NCI-H82 (cell line): ENCODE measurements around the gene URB1.
A peak's percentile ranks its signal among the peaks of the same experiment; 100 is the strongest.
"Not testable (repeated sequence)": the region's sequence is repeated elsewhere in the genome, so short reads cannot be mapped to it uniquely, and the experiment has no call there.

Source experiments
- DNase-seq: peaks from one replicate; lab custom pipeline; 2025; lab: John Stamatoyannopoulos, UW

Gene URB1

DNA sequence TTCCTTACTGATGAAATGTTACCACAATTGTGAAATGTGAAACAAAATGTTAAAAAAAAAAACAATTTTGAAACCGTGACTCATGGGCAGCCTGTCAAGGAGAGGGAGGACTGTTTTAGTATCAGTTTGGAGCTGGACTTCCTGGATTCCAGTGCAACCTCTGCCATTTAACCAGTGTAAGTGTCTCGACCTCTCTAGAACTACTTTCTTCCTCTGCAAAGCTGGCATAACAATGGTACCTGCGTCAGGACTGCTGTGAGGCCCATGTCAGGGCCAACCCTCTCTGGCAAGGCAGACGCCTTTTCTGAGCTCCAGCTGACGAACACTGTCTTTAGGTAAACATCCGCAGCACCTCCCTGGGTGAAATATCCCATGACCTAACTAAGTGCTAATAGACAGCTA, 20.9 kb downstream of the URB1 start:
- no peak for DNase-seq

DNA sequence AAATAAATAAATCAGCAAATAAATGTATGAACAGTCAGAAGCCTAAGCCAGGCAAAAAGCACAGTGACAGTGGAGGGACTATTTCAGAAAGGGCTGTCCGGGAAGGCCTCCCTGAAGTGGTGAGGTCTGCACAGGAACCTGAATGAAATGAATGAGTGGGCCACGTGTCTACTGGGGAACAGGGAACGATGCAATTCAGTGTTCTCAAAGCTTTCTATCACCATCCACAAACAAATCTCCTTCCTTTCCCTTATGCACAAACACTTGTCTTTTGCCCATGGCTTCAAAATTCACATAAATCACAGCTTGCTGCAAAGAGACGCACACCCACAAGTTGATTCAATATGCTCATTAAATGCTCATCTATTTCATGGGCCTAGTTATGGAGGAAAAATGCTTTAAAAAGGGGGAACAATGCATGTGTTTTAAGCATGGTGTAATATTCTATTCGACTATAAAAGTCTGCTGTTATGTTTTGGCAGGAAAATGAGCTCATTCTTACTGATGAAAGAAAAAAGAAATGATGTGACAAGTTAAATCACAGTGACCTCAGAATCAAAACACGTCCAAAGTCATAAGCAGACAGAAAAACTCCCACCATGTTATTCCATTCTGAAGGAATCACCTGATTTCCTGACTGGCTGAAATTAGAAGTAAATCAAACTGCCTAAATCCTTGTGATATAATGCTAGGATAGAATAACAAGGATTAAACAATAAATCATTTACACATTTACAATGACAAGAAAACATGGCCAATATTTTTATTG, 21.6 kb downstream of the URB1 start:
- no peak for DNase-seq

DNA sequence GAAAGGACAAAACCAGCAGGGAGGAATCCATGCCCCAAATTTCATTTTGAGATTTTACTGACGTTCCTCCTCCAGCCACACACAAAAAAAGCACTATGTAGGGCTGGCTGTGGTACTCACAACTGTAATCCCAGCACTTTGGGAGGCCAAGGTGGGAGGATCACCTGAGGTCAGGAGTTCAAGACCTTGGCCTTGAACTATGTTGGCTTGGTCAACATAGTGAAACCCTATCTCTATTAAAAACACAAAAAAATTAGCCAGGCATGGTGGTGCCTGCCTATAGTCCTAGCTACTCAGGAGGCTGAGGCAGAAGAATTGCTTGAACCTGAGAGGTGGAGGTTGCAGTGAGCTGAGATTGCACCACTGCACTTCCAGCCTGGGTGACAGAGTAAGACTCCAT, 23.9 kb downstream of the URB1 start:
- DNase-seq = not testable (repeated sequence)

DNA sequence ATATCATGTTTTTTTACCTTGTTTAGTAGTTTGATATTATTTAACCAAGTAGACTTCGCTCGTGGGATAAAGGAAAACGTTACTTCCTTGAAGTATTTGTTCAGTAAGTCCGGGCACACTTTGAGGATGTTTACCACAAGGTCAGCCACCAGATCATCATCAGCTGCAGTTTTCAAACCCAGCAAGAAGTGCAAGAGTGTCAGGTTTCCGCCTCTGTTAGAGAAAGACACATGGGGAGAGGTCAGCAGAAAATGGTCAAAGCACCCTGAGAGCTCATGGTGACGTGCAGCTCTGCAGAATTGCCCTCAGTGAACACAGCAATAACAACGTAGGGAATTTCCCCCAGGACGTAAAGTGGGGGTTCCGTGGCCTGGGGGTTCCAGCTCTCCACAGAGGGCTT, 24.4 kb downstream of the URB1 start:
- no peak for DNase-seq

DNA sequence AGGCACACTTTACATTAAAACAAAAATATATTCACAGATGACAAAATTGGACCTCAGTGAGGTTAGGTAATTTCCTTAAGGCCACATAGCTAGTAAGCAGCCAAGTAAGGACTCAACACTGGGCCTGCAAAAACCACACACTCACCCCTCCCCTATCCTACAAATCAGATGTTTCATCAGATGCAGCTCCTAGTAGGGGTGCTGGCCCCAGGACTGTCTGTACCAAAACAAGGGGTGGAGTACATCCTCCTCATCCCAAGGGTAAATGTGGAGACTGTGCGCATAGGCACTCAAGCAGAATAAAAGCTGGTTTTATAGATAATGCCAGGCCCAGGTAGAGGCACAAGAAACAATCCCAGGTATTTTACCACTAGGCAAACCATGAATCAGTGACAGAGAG, 25.7 kb downstream of the URB1 start:
- DNase-seq = no peak

DNA sequence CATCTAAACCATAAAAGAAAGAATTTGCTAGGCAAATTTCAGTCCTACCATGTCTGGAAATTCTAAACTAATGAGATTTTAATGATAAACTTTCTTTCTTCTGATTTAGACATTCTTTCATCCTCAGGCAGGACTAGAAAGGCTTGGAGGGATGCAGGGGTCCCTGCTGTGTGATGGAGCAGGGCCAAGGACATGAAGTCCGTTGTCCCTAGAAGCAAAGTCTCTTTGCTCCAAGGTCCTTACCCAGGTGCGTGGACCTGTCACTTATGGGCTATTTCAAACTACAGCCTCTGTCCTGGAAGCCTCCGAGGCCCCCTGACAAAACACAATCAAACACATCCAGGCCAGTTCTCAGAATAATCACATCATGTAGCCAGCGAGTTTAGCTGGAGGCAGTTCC, 26.6 kb downstream of the URB1 start:
- DNase-seq = no peak

DNA sequence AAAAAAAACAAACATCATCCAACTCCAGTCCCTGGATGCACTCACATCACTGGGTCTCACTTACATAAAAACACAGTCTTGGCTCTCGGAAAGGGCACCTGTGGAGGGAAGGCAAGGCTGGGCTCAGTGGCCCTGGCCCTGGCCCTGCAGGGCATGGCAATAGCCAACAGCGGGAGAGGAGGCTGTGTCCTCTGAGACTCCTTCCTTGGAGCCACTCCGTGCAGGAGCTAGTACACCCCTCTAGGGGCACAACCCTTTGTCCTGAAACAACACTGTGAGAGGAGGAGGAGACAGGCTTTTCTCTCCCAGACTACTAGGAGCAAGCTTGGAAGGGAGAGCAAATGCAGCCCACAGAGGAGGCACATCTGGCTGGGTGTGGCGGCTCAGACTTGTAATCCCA, 28.0 kb downstream of the URB1 start:
- DNase-seq = no peak

DNA sequence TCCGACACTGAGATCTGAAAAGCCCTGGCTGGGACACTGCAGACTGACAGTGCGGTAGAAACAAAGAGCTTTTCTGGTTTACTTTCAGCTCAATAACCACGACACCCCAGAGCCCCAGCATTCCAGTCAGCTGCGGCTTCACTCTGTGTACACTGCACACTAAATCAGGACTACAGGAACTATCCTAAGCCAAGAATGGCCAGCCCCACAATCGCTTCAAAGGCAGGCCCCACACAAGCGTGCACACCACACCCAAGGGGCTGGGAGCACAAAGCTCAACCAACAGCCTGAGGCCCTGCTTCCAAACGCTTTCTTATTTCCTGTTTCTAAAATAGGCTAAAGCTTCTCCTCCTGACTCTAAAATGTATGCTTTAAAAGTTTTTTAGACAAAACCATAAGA, 28.4 kb downstream of the URB1 start:
- DNase-seq = no peak

DNA sequence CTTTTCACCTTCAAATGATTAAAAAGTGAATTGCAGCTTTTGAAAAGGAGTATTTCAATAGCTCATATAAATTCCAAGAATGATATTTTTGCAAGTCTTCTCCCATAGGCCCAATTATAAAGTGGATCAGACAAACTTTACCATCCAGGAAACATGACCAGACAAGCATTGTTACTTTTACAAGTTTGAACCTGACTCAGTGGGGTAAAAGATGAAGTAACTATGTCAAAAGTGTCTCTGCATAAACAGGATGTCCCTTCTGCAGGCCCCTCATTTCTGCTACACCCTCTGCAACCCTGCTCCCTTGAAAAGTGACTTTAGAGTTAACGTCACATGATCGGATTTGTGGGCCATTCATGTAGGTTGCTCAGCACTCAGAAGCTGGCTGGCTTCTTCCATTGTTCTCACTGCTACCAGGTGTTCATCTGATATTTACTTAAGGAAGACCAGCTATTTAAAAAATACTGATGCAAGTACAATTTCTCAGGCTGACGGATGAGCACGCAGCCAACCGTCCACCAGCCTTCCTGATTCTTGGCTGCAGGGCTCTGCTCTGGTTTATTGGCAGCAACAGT, 32.3 kb downstream of the URB1 start:
- no peak for DNase-seq

DNA sequence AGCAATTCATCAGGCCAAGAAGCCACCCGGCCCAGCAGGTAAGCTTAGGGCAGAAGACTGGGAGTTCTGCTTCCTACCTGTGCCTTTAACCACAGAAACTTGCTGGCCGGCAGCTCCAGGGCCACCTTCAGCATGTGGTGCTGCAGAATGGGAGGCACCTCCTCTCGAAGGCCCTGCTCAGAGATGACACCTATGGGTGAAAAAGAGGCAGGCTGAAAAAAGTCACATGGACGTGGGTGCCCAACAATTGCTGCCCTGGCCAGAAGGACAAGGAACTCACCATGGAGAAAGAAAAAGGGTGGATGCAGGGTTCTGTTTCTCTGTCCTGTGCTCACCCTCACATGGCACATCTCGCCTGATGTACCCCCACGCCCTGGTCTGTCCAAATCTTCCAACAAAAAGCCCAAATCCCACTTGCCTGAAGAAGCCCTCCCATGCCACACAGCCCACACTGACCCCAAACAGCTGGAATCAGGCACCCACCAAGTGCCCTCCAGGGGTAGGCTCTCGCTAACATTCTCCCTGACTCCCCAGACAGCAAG, 33.0 kb downstream of the URB1 start:
- peak; percentile 17 for DNase-seq

DNA sequence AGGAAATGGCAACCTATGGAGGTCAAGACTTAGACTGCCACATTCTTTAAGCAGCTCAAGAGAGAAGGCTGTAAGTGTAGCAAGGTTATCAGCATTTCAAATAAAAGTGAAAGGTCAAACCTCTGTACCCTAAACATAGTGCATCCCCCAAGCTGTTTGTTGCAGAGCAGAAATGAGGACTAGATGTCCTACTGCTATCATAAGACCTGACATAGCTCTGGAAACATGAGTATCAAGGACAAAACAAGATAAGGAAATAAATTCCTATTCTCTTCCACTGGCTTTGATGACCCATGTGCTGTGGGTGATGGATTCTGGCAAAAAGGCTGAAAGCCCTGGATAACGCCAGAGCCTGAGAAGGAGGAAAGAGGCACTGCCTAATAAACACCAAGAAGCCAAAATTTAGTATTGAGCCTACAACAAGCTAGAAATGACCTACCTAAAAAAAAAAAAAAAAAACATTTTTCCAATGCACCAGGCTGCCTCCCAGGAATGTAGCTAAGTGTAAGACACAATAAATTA, 35.9 kb downstream of the URB1 start:
- DNase-seq = no peak

DNA sequence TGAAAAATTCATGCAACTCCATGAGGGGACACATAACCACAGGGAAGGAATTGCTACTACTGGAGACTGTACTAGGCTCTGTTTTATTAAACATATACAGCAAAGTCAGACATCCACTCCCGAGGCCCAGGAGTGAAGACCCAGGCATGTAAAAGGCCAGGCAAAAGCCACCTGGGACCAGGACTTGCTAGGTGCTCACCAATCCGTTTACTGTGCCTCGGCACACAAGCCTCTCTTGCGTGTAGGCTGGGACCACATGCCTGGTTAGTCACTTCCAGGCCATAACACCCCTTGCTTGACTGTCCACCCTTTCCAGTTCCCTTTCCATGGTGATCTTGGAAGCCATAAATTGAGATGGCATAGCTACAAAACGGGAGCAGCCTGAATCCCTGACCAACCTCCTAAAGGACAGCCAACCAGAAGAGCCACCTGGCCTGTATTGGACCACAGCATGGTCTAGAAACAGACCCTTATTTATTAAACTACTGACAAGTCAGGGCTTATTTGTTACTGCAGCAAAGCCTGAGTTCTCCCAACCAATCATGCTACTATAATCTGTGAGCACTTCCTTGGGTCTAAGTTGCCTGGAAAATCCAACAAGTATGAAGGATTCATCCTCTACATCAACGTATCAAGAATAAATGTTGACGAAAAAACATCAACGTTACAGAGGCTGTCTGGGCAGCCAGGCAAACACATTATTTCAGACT, 39.7 kb downstream of the URB1 start:
- no peak for DNase-seq

DNA sequence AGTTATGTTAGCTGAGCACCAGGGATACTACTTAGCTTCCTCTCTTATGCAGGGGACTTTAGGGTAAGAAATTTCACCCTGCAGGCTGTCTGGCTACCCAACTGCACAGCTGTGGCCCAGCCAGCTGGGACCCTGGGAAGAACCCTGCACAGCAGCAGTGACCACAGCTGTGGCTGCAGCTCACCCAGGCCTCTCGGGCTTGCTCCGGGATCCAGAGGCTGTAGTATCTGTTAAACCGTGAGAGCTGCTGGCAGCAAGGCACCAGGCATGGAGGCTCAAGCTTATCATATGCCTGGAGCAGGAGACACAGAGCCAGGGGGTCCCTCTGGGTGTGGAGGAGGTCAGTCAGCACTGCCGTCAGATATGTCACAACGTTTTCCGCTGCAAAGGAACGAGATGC, 40.3 kb downstream of the URB1 start:
- no peak for DNase-seq

DNA sequence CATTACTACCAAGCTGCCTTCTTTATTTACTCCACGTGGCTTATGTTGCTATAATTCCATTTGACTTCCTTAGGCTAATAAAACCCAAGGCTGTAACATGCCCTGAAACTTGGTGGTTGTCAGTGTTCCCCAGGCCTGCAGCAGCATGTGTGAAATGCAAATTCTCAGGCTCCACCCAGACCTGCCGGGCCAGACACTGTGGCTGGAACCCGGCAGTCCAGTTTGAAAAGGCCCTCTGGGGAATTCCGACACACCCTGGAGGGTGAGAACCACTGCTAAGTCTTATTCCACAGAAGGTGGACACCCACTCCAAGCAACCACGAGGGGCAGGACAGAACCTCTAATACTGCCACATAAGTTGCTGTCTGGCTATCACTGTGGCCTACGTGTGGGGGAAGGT, 41.4 kb downstream of the URB1 start:
- no peak for DNase-seq

DNA sequence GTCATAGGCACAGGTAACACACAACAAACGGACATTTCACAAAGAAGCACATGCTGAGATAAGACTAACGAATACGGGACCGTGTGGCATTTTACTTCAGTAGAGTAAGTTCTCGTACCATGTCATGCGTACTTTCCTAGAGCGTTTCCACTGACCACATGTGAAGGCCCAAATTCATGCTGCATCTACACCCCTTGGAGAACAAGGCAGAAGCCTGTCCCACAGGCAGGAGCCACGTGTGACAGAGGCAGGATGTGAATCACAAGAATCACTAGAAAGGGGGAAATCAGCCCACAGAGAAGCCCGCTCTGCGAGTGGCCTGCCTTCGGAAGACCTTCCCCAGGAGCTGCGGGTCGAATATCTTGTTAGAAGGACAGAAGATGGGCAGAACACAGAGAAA, 41.8 kb downstream of the URB1 start:
- DNase-seq = no peak

DNA sequence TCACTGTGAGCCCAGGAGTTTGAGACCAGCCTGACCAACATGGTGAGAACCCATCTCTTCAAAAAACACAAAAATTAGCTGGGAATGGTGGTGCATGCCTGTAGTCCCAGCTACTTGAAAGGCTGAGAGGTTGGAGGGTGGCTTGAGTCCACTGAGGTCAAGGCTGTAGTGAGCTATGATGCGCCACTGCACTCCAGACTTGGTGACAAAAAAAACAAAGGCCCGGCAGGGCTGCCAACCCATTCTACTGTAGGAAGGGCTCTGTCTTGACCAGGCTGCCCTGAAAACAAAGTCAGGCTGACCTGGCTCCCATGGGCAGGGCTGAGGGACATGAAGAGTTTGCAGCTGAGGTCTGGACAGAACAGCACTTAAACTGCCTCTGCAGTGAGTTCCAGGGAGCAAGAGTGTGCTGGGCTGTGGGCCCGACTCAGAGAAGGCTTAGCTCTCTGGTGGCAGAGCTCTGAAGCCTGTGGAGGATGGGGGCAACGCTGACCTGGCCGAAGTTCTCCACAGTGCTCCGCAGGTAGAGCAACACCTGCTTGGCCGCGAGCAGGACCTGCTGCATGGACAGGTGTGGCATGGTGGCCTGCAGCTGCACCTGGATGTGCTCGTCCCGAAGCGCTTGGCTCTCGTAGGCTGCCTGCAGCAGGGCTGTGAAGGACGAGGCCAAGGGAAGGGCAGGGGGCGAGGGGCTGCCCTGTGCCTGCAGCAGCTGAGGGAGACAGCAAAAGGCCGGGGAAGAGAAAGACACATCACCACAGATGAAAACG, 42.4 kb downstream of the URB1 start:
- no peak for DNase-seq

DNA sequence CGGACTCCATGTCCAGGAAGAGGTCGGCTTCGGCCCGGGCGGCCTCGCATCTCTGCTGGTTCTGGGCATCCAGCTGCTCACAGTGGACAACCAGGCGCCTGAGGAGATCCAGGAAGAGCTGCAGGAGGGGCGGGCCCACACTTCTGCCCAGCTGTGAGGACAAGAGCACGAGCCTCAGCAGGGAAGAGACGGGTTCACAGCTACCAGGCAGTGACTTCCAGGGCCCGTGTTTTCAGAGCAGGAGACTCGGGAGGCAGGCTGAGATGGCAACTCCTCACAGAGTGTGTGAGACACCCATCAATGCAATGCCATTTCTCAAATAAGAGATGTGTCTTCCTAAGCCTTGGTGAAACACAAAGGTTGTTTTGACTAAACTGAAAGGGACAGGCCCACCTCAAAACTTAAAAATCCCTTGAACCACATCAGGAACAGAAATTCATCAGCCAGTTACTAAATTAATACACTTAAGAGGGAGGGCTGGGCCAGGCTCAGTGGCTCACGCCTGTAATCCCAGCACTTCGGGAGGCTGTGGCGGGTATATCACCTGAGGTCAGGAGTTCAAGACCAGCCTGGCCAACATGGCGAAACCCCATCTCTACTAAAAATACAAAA, 43.4 kb downstream of the URB1 start:
- DNase-seq = no peak

DNA sequence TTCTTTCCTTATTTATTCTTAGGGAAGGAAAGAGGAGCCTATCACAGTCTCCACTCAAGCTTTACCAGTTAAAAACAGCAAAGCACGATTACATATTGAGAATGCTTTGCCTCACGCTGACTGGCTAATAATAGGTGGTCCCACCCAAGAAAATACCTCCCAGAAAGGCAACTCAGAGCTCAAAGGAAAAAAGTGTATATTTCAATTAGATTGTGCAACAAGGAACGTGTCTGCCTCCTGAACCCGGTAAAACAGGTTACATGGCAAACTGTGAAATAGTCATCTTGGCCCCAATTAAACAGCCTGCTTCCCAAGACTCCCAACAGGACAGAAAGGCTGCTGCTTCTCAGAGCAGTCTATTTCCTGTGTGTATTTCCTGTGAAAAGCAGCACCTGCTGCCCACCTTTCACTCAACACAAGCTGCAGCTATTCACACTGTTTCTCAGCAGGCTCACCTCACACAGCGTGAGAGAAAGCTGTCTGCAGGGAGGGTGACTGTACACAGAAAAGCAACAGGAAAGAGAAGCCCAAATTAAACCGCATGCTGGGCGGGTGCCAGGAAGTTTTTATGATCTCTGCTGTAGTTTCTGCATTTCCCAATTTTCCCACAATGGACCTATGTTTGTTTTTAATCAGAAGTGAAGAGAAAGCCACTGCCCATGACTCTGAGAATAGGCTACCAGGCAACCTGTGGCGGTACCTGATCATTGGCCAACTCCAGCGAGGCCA, 44.0 kb downstream of the URB1 start:
- DNase-seq = no peak

DNA sequence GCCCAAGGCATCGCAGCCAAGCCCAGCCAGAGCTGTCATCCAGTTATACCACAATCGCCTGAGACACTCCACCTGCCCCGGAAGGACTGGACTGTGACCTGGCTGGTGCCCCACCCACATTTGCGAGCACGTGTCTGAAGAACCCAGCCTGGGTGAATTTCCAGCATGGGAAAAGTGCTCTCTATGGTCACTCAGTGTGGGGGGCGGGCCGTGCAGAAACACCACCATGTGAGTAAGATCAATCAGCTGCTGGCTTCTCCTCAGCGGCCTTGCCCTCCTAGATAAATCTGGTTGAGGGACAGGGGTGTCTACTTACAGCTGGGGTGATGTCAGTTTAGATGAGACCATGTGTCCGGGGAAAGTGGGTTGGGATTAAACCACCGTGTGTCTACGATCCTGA, 44.8 kb downstream of the URB1 start:
- DNase-seq = no peak

DNA sequence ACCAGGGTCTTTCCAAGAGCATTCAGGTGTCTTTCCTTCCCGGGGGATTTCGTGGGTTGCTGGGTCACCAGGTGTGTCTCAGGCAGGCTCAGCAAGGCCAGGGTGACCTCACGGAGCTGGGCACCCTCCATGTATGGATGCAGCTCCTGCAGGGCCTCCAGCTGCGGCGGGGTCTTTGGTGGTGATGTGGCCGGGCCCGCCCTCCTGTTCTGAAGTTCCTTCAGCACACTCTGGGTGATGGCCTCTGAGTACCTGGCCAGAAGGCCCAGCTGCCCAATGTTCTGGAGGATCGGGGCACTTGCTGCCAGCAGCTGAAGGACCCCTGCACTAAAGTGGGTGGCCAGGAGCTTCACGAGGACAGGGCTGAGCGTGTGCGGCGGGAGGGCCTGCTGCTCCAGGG, 45.5 kb downstream of the URB1 start:
- DNase-seq = no peak

DNA sequence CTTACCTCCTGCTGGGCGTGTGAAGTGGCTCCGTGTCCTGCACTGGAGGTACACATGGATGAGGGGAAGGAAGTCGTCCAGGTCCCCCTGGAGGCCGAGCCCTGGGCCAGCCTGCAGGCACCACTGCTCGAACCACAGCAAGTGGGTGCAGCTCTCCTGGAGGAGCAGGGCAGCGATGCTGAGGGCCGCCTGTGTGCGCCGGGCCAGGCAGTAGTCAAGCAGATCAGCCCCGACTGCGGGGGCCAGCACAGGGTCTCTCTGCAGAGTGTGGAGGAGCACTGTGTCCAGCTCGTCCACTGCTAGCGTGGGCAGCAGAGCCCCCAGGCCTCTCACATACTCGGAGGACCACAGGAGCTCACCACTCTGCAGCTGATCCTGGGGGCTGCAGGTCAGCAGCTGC, 45.9 kb downstream of the URB1 start:
- DNase-seq = no peak
